CD4-positive, alpha-beta T cell treated with Interleukin-6 at 100 ng/mL for 8 hours (primary cell): ENCODE data around the gene AAR2.

Source experiments
- DNase-seq: peaks from one replicate; pipeline ENCODE4 v3.0.0-alpha.2; 2020; ENCODE audit warnings: mixed read lengths, low spot score

Gene AAR2

DNA sequence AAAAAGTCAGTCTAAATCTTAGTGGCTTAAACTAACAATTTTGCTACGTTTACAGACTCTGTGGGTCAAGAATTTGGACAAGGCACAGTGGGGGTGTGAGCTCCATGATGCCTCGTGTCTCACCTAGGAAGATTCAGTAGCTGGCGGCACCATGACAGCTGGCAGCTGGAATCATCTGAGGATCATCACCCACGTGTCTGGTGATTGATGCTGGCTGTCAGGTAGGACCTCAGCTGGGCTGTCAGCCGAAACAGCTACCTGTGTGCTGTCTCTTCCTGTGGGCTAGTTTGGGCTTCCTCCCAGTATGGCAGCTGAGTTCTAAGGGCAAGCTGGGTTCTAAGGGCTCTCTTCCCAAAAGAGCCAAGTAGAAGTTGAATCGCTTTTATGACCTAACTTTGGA, 43.5 kb downstream of the AAR2 start:
- DNase-seq: no peak

DNA sequence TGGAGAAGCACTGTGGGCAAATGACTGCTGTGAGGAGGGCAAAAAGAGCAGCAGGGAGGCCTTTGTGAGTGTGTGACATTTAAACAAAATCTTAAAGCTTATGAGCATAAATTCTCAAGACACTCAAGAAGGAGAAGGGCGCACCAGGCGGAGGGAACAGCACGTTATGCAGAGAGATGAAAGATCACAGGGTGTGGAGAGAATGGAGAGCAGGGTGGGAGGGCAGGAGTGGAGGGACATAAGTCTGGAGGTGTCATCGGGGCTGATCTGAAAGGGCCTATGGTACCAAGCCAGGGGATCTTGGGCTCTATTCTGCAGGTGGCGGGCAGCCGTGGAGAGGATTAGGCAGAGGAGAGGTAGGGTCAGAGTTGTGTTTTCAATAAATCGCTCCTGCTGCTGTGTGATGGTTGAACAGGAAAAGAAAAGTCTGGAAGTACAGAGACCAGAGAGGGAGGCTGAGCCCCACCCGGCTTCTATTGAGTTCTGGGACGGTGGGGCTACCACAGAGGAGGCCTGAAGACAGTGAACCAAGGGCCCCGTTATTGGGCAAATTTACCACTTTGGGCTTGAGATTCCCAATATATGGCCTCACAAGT, 45.6 kb downstream of the AAR2 start:
- no peak for DNase-seq

DNA sequence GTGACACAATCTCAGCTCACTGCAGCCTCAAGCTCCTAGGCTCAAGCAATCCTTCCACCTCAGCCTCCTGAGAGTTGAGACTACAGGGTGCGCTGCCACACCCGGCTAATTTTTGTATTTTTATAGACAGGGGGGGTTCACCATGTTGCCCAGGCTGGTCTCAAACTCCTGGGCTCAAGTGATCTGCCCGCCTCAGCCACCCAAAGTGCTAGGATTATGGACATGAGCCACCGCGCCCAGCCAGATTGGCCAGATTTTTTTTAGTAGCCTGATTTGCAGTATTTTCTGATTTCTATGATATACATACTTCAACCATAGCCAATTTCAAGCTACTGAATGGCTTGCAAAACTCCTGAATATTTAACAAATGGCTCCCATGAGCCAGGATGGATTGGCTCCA, 48.5 kb downstream of the AAR2 start:
- DNase-seq: no peak

DNA sequence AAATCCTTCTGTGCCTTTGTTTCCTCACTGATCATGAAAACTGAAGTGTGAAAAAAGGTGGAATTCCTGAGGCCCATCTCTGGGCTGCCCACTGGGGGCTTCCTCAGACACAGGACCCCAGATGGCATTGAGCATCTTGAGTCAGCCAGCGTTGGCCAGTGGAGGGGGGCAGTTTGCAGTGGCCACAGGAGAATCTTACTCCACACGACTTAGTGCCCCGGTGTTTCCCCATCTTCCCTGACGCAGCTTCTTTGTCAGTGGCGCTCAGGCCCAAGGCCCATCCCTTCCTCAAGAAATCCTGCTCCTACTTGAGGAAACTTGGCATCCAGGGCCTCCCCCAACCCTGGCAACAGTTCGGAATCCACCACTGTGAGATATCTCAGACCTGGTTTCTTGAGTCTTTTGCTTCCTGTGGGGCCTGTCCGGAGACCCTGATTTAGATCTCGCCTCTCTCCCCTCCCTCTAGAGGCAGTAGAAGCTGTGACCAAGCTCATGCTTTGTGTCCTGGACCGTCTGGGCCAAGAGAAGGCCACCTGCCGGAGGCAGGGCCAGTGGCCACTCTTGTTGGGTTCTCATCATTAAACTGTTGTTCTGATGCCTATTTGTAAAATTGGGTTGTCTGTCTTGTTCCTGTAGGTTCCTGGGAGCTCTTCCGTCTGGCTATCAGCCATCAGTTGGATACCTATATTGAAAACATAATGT, 49.6 kb downstream of the AAR2 start:
- DNase-seq: no peak

DNA sequence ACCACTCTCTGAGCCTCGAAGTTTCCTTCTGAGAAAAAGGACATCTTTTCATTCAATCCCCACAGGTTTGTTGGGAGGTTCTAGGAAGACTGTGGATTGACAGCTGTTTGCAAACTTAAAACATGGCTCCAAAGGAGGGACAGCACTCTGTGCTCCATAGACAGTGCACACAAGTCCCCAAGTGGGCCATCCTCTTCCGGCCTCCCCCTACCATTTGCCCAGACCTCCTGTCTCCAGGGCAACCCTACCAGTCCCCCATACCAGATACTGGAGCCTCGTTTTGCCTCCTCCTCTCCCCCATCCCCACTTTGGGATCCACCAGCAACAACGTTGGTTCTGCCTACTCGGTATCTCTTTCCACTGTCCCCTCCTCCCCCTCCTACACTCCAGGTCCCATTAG, 61.4 kb downstream of the AAR2 start:
- no peak for DNase-seq

DNA sequence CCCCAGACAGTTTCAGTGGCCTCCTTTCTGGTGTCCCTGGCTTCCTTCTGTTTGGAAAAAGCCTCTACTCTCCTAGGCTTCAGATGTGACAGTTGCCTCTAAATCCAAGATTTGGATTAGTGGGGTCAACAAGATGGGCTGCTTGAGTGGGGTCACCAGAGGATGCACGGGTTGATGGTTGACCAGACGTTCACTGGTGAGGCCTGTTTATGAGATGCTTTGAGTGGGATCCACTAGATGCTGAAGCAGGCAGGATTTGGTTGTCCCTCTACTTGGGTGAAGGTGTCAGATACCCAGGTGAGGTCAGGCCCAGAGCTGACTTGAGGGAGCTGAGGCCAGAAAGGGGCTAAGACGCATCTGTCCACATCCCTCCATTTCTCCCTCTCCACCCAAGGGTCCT, 61.8 kb downstream of the AAR2 start:
- DNase-seq: no peak

DNA sequence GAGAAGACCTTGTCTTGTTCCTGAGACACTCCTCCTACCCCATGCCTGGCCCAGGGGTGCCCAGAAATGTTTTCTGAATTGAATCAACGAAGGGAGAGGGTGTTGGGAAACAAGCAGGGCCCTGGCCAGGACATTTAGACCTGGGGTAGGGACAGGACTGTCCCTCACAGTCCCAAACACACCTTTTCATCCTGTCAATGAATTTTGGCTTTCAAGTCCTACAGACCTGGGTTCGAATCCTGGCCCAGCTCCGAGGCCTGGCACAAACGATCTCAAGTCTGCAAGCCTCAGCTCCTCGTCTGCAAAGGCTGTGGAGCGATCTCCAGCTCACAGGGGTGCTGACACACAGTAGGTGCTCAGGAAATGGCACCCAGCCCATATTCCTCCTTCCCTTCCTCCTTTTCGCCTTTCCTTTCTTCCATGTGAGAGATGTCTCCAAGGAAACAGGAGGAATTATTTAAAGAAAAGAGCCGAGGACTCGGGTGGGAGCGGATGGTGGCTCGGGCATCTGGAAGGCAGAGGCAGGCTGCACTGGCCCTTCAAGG, 62.6 kb downstream of the AAR2 start:
- no peak for DNase-seq

DNA sequence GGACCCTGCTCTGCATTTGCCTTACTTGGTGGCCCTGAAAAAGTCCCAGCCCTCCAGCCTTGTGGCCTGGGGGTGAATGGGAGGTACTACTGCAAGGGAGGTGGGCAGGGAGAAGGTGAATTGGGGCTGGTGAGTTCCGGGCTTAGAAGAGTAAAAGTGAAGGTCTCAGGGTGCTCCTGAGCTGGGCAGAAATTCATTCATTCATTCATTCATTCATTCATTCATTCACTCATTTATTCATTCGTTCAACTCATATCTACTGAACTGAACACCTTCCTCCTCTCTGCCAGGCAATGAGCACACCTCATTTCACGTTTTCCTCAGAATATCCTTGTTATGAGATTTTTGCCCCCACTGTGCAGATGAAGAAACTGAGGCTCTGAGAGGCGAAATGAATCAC, 63.2 kb downstream of the AAR2 start:
- DNase-seq: no peak

DNA sequence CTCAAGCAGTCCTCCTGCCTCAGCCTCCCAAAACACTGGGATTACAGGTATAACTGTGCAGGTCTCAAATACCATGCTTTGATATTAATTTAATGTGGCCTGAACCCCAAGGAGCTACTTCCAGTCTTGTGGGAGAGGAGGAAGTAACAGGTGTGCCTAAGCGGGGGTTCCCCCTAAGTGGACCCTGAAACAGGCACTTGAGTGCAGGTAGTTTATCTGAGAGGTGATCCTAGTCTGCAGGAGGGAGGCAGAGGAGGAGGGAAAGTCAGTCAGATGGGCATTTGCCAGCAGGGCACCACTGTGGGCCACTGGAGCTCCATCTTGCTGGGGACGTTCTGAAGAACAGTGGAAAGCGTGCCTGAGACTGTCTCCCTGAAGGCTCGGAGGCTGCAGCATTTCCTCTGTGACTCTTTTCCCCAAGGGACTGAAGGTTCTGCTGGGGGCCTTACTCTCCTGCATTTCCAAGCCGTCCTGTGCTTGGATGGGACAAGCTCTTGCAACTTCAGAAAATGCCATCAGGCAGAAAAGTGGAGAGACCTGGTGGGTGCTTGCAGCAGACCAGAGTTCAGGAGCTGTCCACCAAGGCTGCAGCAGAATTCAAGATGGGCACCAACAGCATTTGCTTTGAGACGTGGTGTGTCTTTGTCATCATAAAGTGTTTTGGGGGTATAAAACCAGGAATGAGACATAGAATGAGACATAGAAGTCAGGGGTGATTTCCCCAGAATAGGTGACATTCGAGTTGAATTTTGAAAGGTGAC, 65.3 kb downstream of the AAR2 start:
- no peak for DNase-seq

DNA sequence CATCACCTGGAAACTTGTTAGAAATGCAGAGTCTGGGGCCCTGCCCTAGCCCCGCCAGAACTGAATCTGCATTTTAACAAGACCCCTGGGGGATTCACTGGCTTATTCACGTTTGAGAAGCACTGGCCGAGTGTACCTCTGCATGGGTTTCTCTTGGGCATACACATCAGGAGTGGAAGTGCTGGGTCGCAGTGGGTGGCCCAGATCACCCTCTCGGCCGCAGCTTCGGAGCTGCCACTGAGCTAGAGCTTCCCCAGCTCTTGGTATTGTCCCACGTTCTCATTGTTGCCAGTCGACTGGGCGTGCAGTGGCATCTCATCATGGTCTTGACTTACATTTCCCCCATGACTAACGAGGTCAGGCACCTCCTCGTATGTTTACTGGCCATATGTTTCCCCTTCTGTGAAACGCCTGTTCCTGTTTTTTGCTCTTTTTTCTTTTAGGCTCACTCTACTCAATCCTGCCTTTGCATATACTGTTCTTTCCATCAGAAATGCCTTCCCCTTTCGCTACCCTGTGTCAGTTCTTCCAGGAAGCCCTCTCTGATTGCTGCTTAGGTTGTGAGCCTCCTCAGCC, 66.8 kb downstream of the AAR2 start:
- DNase-seq: no peak

DNA sequence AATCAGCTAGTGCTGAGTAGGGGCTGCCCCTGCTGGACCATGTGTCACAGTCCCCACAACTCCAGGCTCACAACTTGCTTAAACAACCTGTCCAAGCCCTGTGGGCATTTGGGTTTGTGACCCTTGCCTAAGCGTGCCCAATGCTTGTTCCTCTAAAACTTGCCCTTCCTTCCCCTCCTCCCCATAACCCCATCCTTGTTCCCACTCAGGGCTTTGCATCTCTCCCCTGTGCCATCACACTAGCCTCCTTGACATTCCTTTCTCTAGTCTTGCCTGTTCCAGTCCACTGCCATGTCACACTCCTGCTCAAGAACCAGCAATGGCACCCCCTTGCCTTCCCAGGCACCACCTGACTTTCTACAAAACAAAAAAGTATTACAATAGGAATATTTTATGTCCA, 67.6 kb downstream of the AAR2 start:
- DNase-seq: no peak

DNA sequence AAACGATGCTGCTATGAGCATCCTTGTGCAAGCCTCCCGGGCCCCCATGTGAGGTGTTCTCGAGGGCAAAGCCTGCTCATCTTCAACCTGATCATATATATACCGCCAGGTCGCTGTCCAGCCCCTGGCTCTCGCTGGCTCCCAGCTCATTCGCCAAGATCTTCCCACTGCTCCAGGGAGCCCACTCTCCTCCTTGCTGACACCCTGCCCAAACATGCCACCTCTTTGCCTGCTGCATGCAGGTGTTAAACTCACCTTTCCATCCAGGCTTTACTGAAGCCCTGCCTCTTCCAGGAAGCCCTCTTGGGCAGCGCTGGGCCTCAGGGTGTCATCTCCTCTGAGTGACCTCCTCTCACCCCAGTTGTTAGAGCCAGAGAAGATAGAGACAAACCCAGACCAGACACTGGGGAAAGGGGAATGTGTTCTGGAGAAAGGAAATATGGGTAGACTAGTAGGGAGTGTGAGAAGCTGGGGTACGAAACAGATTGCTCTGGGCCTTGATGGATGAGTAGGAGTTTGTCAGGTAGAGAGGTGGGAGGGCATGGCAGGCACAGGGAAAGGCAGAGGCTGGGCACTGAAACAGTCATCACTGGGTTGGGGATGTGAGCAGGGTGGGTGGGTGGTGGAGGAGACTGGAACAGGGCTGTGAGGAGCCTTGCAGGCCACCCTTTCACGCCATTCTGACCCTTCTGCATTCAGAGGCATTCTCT, 68.7 kb downstream of the AAR2 start:
- DNase-seq: no peak

DNA sequence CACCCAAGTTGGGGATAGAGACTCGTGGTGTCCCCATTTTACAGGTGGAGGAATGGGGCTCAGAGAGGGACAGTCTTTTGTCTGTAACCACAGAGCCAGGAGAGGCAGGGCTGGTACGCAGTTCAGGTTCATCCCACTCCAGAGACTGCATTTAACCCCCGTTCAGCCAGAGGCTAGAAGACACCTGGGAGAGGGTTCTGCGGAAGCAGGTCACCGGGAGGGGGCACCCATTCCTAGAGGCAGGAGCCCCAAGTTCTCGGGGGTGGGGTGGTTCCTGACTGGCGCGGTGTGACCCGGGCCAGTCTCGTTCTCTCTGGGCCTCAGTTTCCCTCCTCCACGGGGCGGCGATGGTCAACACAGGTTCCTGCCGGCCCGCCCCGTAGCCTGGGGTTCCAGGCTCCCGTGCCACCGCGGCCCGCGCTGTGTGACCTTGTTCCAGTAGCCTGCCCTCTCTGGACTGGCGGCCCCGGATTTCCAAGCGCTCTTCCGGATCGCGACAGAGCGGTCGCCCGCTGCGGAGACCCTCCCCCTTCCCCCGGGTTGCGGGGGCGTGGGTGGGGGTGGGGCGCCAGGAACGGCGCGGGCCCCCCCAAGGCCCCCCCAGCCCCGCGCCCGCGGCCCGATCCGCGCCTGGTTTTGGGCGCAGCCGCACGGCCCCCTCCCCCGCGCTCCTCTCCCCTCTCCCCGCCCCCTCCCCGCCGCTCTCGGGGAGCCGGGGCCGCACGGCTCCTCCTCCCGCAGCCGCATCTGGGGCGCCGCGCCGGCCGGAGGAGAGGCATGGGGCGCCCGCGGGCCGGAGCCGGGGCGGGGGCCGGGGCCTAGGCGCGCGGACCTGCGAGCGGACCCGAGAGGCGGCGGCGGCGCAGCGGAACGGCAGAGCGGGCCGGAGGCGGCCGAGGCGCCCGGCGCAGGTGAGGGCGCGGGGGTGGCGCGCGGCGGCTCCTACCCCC, 69.6 kb downstream of the AAR2 start, which contains the start of gene DLGAP4:
DLGAP4 (plus strand) TSS at position 738 of the 950 bp plus-strand sequence. CDS start 125,379 bp downstream, outside the sequence.
- DNase-seq: no peak
